SJCRH30 (cell line): ENCODE data around the gene PDSS1. TPM values are rescaled to one million over a fixed set of nuclear protein-coding genes. Genes with fewer than 3 reads are reported as not detected.
"Not testable (repeated sequence)": the region's sequence is repeated elsewhere in the genome, so short reads cannot be mapped to it uniquely, and the experiment has no call there.

Experiments
- DNase-seq, 2 experiments: peaks; one replicate each; pipeline ENCODE4 v3.0.0-alpha.2; 2015 to 2020
- H3K27ac ChIP-seq: fragments of 250-450 bp; sonication (Bioruptor Pico); 2 replicates; pipeline ENCODE4 v1.5.1; 2020; ENCODE audit warnings: mild to moderate bottlenecking, moderate library complexity
- H3K27me3 ChIP-seq: fragments of 250-450 bp; sonication (Bioruptor Pico); 2 replicates; pipeline ENCODE4 v1.5.1; 2020; ENCODE audit warnings: mild to moderate bottlenecking, moderate library complexity
- H3K36me3 ChIP-seq: fragments of 250-450 bp; sonication (Bioruptor Pico); 2 replicates; pipeline ENCODE4 v1.5.1; 2020; ENCODE audit warnings: mild to moderate bottlenecking, moderate library complexity
- H3K4me1 ChIP-seq: fragments of 250-450 bp; sonication (Bioruptor Pico); 2 replicates; pipeline ENCODE4 v1.5.1; 2020; ENCODE audit warnings: mild to moderate bottlenecking, moderate library complexity
- H3K4me3 ChIP-seq: fragments of 250-450 bp; sonication (Bioruptor Pico); 2 replicates; pipeline ENCODE4 v1.5.1; 2020; ENCODE audit warnings: mild to moderate bottlenecking, moderate library complexity
- H3K9me3 ChIP-seq: fragments of 250-450 bp; sonication (Bioruptor Pico); replicated peaks from 2 replicates; pipeline ENCODE4 v1.5.1; 2020; ENCODE audit warnings: mild to moderate bottlenecking, moderate library complexity
- total RNA-seq: library from RNA; depleted of rRNA; stranded (reverse); fragments of >200 nt; shearing (Covaris generic); gene quantifications from 2 replicates; pipeline ENCODE4 v1.2.3, GENCODE V29; 2014; rRNA removed

The PDSS1 gene
- total RNA-seq, result 31.8 and 33.2 TPM in 2 replicates

GRCh38 chr10:26697163-26697921, at the start of gene PDSS1:
Gene PDSS1, plus strand, starts transcription at chr10:26697701. Its CDS starts 11 bp downstream, at chr10:26697712.
- Histone ChIP-seq H3K4me3 (peak within 1 kb of the TSS; percentile 88), H3K27ac (peak within 1 kb of the TSS; percentile 74), H3K4me1 (0 out of 2 replicates have a peak, but pooled peaks cover 2% of the 10 kb centered on the region), H3K9me3 (no peaks in the 10 kb centered on the region), H3K36me3 (peaks cover 16% of the 10 kb centered on the region), H3K27me3 (no peaks in the 10 kb centered on the region)
- peak; percentile 73 to 79 for DNase-seq

DNA sequence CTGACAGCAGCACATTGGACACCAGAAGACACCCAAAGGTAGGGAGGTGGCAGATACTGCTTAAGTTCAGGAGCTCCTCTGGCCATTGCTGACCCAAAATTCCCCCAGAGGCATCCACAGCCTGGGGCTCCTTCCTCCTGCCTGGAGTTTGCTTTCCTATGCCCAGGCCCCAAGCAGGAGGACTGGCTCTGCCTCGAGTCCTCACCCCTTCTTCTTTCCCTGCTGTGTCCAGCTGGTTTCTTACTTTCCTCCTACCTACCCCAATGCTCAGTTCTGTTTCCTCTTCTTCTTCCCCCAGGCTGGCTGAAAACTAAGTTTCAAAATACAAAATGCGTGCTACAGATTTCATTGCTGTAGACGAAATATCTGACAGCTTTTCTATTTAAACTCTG, 49.3 kb upstream of the PDSS1 start:
- H3K27ac ChIP-seq, H3K4me1 ChIP-seq, H3K9me3 ChIP-seq, DNase-seq, H3K4me3 ChIP-seq, H3K36me3 ChIP-seq, H3K27me3 ChIP-seq: not testable (repeated sequence)

DNA sequence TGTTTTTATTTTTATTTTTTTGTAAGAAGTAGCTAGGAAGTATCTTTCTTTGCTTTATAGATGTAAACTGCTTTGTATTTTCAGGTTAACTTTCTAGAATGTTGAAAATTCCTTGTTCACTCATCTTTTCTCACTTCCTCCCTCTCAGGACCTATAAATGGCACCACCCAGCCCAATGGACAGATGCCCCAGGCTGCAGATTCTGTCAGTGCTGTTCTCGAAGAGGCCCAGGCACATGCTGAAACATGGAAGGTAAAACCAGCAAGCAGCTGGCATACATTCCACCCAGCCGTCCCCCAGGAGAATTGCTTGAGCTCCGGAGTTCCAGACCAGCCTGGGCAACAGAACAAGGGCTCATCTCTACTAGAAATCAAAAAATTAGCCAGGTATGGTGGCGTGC, 47.1 kb upstream of the PDSS1 start:
- no peak for DNase-seq
- no peak overlapping the region for H3K4me3 ChIP-seq
- H3K27me3 ChIP-seq, result no peaks in the 10 kb centered on the region
- no peak overlapping the region for H3K27ac ChIP-seq
- no peaks in the 10 kb centered on the region for H3K9me3 ChIP-seq
- no peaks in the 10 kb centered on the region for H3K4me1 ChIP-seq
- no peaks in the 10 kb centered on the region for H3K36me3 ChIP-seq

- not testable (repeated sequence) for H3K36me3 ChIP-seq, H3K9me3 ChIP-seq, DNase-seq, H3K4me1 ChIP-seq, H3K27me3 ChIP-seq, H3K27ac ChIP-seq, H3K4me3 ChIP-seq
Observed at GRCh38 chr10:26651476-26651875, 46.0 kb upstream of the PDSS1 start.

DNA sequence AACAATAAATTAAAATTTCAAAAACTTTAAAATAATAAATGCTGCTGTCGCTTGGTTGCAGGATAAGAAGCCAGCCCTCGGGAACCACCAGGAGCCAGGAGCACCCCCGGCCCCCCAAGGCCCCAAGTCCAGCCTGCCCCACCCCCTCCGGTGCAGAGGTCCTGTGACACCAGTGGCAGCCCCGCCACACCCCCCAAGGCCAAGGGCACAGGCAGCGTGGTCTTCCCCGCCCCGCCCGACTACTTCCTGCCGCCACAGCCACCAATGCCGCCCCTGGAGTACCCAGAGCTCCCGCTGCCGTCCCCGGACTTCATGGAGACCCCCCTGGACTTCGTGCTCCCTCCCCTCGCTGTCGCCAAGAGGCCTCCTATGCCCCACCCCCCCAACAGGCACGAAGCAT, 44.5 kb upstream of the PDSS1 start:
- H3K4me3 ChIP-seq, result no peak overlapping the region
- no peak for DNase-seq
- no peaks in the 10 kb centered on the region for H3K27me3 ChIP-seq
- no peaks in the 10 kb centered on the region for H3K4me1 ChIP-seq
- no peaks in the 10 kb centered on the region for H3K9me3 ChIP-seq
- H3K27ac ChIP-seq, result no peak overlapping the region
- H3K36me3 ChIP-seq, result no peaks in the 10 kb centered on the region

DNA sequence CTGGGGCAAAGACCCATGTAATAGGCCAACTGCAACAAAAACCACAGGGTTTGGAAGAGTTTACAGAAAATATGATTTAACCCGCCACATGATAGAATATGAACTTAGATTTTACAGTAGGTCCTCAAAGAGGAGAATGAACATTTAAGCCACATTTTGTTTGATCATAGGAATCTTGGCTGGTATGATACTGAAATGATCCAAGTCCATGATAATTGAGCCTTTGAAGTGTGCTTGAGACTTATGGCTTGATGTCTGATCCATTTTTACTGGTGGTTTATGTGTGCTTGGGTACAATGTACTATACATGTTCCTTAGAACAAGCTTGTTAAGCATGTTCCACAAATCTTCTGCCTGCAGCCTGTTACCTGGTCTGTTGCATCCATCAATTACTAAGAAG, 41.8 kb upstream of the PDSS1 start:
- no peak overlapping the region for H3K27ac ChIP-seq
- H3K36me3 ChIP-seq, result no peaks in the 10 kb centered on the region
- no peaks in the 10 kb centered on the region for H3K4me1 ChIP-seq
- H3K4me3 ChIP-seq, result no peak overlapping the region
- H3K27me3 ChIP-seq, result no peaks in the 10 kb centered on the region
- DNase-seq, result no peak
- H3K9me3 ChIP-seq, result no peaks in the 10 kb centered on the region

GRCh38 chr10:26662864-26663263, 34.6 kb upstream of the PDSS1 start:
- H3K27me3 ChIP-seq, result peaks cover 11% of the 10 kb centered on the region; the same call in 1 of the 2 replicates
- H3K4me1 ChIP-seq, result no peaks in the 10 kb centered on the region
- DNase-seq, result no peak
- no peaks in the 10 kb centered on the region for H3K36me3 ChIP-seq
- H3K9me3 ChIP-seq, result no peaks in the 10 kb centered on the region
- H3K4me3 ChIP-seq, result no peak overlapping the region
- no peak overlapping the region for H3K27ac ChIP-seq

DNA sequence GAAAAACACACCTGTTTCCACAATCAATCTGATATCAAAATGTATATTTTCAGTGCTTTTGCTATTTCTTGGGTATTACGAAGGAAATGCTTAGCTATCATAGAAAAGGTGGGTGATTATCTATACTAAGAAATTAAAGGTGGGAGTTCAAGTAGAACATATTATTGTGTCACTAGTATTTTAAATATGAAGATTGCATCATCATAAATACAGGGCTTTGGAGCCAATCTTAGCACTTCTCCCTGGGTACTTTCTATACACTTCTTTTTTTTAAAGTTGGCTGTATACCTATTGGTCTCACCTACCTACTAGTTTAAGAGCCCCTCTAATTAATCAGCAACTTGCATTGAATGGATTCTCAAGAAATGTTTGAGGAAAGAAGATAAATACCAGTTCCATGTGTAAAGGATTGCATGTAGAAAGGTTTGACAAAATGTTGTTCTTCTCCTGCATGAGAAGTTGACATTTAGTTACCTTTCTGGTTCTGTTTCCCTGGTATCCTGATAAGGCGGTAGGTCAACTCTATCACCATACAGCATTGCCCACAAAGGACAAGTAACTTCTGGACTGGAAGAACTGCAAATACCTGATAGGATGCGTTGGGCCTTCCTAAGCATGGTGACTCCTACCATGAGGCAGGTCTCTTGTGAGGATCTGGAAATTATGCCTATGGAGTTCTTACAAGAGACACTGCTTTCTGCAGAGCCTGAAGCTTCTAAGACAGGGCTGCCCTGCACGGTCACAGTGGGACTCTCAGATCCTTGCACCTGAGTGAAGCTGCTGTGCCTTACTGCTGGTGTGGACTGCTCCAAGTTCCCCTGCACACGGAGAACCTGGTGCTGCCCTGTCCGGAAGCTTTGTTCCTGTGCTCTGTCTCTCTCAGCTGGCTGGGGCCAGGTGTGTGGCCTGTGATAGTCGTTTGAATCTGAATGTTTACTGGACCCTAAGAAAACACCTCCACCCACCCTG, 32.1 kb upstream of the PDSS1 start:
- DNase-seq, result no peak
- Histone ChIP-seq H3K27me3 (peaks cover 11% of the 10 kb centered on the region; the same call in 1 of the 2 replicates), H3K36me3 (no peaks in the 10 kb centered on the region), H3K9me3 (no peaks in the 10 kb centered on the region), H3K4me1 (no peaks in the 10 kb centered on the region), H3K27ac (no peak overlapping the region), H3K4me3 (no peak overlapping the region)

DNA sequence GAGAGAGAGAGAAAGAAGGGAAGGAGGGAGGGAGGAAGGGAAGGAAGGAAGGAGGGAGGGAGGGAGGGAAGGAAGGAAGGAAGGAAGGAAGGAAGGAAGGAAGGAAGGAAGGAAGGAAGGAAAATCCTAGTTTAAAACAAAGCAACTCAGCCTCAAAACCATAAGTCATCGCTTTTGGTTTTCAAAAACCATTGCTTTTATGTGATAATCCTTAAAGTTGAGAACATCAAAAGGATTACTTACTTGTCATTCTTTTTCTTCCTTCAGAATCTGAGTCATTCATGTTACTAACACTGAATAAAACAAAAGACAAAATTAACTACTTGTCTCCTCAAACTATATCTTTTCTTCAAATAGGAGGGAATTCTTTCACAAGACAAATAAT, 21.6 kb upstream of the PDSS1 start:
- H3K27me3 ChIP-seq, result no peaks in the 10 kb centered on the region
- no peak overlapping the region for H3K4me3 ChIP-seq
- DNase-seq, result no peak
- no peaks in the 10 kb centered on the region for H3K9me3 ChIP-seq
- H3K4me1 ChIP-seq, result no peaks in the 10 kb centered on the region
- H3K36me3 ChIP-seq, result no peaks in the 10 kb centered on the region
- no peak overlapping the region for H3K27ac ChIP-seq

DNA sequence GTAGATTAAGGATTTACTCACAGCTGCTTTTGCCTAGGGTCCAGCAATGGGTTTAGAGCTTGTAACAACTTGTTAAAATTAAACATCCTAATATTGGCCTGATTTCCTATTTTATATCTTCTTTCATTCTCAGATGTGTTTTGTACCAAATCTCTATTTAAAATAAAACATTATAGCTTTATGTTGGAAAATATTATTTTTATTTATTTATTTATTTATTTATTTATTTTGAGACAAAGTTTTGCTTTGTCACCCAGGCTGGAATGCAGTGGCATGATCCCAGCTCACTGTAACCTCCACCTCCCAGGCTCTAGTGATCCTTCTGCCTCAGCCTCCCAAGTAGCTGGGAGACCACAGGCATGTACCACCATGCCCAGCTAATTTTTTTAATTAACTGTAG, 17.9 kb upstream of the PDSS1 start:
- Histone ChIP-seq H3K27me3 (no peaks in the 10 kb centered on the region), H3K27ac (no peak overlapping the region), H3K4me3 (no peak overlapping the region)

DNA sequence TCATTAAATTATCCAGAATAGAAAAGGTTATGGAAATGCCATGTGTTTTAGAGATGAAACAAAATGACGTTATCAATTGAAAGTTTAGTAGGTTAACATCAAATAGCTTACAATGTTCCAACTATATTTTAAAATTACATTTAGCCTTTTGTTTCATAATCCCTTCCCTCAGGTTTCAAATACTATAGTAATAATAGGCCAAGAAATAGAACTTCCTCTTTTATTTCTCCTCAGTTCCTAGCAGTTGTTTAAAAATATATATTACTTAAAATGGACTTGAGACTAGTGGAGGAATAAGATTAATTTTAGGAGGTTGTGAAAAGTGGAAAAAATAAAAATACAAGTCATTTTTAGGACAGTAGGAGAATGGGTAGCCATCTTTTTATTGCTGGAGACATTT, 16.4 kb upstream of the PDSS1 start:
- H3K27ac ChIP-seq, result no peak overlapping the region
- H3K9me3 ChIP-seq, result no peaks in the 10 kb centered on the region
- H3K4me1 ChIP-seq, result no peaks in the 10 kb centered on the region
- H3K27me3 ChIP-seq, result no peaks in the 10 kb centered on the region
- DNase-seq, result no peak
- H3K4me3 ChIP-seq, result no peak overlapping the region
- no peaks in the 10 kb centered on the region for H3K36me3 ChIP-seq

More for the DNA sequence above, 17.9 kb upstream of the PDSS1 start:
- Histone ChIP-seq H3K36me3 (no peaks in the 10 kb centered on the region), H3K4me1 (no peaks in the 10 kb centered on the region), H3K9me3 (no peaks in the 10 kb centered on the region)
- no peak for DNase-seq

GRCh38 chr10:26681971-26682370, 15.5 kb upstream of the PDSS1 start:
- H3K9me3 ChIP-seq, H3K27ac ChIP-seq, H3K4me3 ChIP-seq, H3K4me1 ChIP-seq, H3K36me3 ChIP-seq, DNase-seq, H3K27me3 ChIP-seq: not testable (repeated sequence)

GRCh38 chr10:26682931-26683330, 14.6 kb upstream of the PDSS1 start:
- Histone ChIP-seq H3K27ac (no peak overlapping the region), H3K27me3 (no peaks in the 10 kb centered on the region), H3K36me3 (no peaks in the 10 kb centered on the region), H3K4me3 (no peak overlapping the region), H3K9me3 (no peaks in the 10 kb centered on the region), H3K4me1 (no peaks in the 10 kb centered on the region)
- no peak for DNase-seq

GRCh38 chr10:26684667-26685264, 12.7 kb upstream of the PDSS1 start:
- not testable (repeated sequence) for H3K9me3 ChIP-seq, H3K27ac ChIP-seq, H3K36me3 ChIP-seq, H3K4me3 ChIP-seq, H3K27me3 ChIP-seq, H3K4me1 ChIP-seq
- peak in 1 of 2 experiments; percentile 71 for DNase-seq

- Histone ChIP-seq H3K9me3 (no peaks in the 10 kb centered on the region), H3K36me3 (no peaks in the 10 kb centered on the region), H3K4me3 (no peak overlapping the region), H3K27ac (no peak overlapping the region), H3K27me3 (no peaks in the 10 kb centered on the region), H3K4me1 (no peaks in the 10 kb centered on the region)
- no peak for DNase-seq
Observed at GRCh38 chr10:26685441-26685840, 12.1 kb upstream of the PDSS1 start.
